H1 (cell line): ENCODE results near the gene KCNQ1OT1. TPM values are rescaled to one million over a fixed set of nuclear protein-coding genes. Genes with fewer than 3 reads are reported as not detected.
A peak's percentile ranks its signal among the peaks of the same experiment; 100 is the strongest.

ENCODE experiments used
- CTCF ChIA-PET: fragments of 300-600 bp; sonication (Branson Sonifier 250); formaldehyde crosslinking; loops from one replicate; lab custom pipeline; 2021; ENCODE audit not compliant: partially characterized antibody; lab: Charles Lee
- POLR2A ChIA-PET: fragments of 300-600 bp; sonication (Branson Sonifier 250); formaldehyde crosslinking; loops from one replicate; lab custom pipeline; 2021; ENCODE audit warnings: inconsistent platforms; ENCODE audit not compliant: partially characterized antibody; lab: Charles Lee
- DNase-seq, 2 experiments: peaks; one replicate each; pipeline versions ENCODE4 v3.0.0 to v3.0.0-alpha.2; 2010 to 2022; ENCODE audit warnings: low spot score in 2 of 2, low read depth in 1 of 2, mixed read lengths in 1 of 2
- FAIRE-seq: peaks from 2 replicates; lab custom pipeline; 2011; peaks lifted over from hg19 to GRCh38; lab: Jason Lieb, UNC
- H2AFZ ChIP-seq: 2 replicates; pipeline ENCODE4 v1.8.1; 2012; ENCODE audit warnings: low read length, inconsistent platforms
- H2AK5ac ChIP-seq: 2 replicates; pipeline ENCODE4 v1.6.1; 2013; ENCODE audit warnings: low read depth, low read length
- H2BK120ac ChIP-seq: replicated peaks from 2 replicates; pipeline ENCODE3; 2013; ENCODE audit warnings: low read depth, low read length, inconsistent platforms
- H2BK12ac ChIP-seq: 2 replicates; pipeline ENCODE4 v1.6.1; 2013; ENCODE audit warnings: low read depth, low read length
- H2BK15ac ChIP-seq: 2 replicates; pipeline ENCODE4 v1.6.1; 2013; ENCODE audit warnings: low read length
- H2BK20ac ChIP-seq: 2 replicates; pipeline ENCODE4 v1.6.1; 2013; ENCODE audit warnings: low read length
- H2BK5ac ChIP-seq: 2 replicates; pipeline ENCODE4 v1.6.1; 2013; ENCODE audit warnings: low read depth, low read length
- H3K14ac ChIP-seq: 2 replicates; pipeline ENCODE4 v1.6.1; 2013; ENCODE audit warnings: inconsistent platforms; ENCODE audit not compliant: insufficient read length
- H3K18ac ChIP-seq: 2 replicates; pipeline ENCODE4 v1.6.1; 2013; ENCODE audit warnings: low read length; ENCODE audit errors: extremely low read depth
- H3K23ac ChIP-seq: 2 replicates; pipeline ENCODE4 v1.6.1; 2013; ENCODE audit warnings: inconsistent platforms; ENCODE audit not compliant: insufficient read length
- H3K23me2 ChIP-seq: 2 replicates; pipeline ENCODE4 v1.6.1; 2013; ENCODE audit warnings: low read depth, low read length
- H3K27ac ChIP-seq: 2 replicates; pipeline ENCODE4 v1.6.1; 2011; ENCODE audit warnings: low read depth, low read length, inconsistent platforms
- H3K27me3 ChIP-seq, 4 experiments: replicated peaks in 1 of 4; 1 replicate in 1 of 4; 2 replicates in 3 of 4; pipeline versions ENCODE4 v1.6.1 to v1.8.1; 2011 to 2013; ENCODE audit warnings: low read length in 3 of 4, mild to moderate bottlenecking in 3 of 4, inconsistent platforms in 2 of 4, mixed read lengths in 2 of 4, moderate library complexity in 1 of 4; ENCODE audit not compliant: control insufficient read depth in 3 of 4, insufficient read depth in 3 of 4; ENCODE audit errors: extremely low read depth in 1 of 4
- H3K36me3 ChIP-seq, 4 experiments: 2 replicates each; pipeline versions ENCODE4 v1.6.1 to v1.8.1; 2011 to 2013; ENCODE audit warnings: mild to moderate bottlenecking in 4 of 4, low read length in 3 of 4, moderate library complexity in 2 of 4, control low read depth in 1 of 4, inconsistent platforms in 1 of 4; ENCODE audit not compliant: insufficient read depth in 4 of 4, control insufficient read depth in 2 of 4
- H3K4ac ChIP-seq: replicated peaks from 2 replicates; pipeline ENCODE3; 2013; ENCODE audit warnings: low read length, low read depth, mixed read lengths, inconsistent platforms; ENCODE audit not compliant: insufficient read length
- H3K4me1 ChIP-seq, 4 experiments: replicated peaks in 1 of 4; 1 replicate in 1 of 4; 2 replicates in 3 of 4; pipeline versions ENCODE4 v1.6.1 to v1.8.1; 2011 to 2013; ENCODE audit warnings: low read length in 3 of 4, inconsistent platforms in 2 of 4, mixed read lengths in 1 of 4; ENCODE audit not compliant: insufficient read depth in 4 of 4, control insufficient read depth in 3 of 4
- H3K4me2 ChIP-seq, 2 experiments: 2 replicates each; pipeline versions ENCODE4 v1.6.1 to v1.8.1; 2011 to 2013; ENCODE audit warnings: low read depth in 2 of 2, low read length in 2 of 2, control low read depth in 1 of 2, inconsistent platforms in 1 of 2, mild to moderate bottlenecking in 1 of 2; ENCODE audit not compliant: insufficient read depth in 1 of 2
- H3K4me3 ChIP-seq, 4 experiments: fragments of 200-600, 300-600 bp in 1 of 4; sonication (generic), shearing (Covaris generic), sonication (Bioruptor Twin) in 1 of 4; 2 replicates each; pipeline versions ENCODE4 v1.5.1 to v1.8.1; 2011 to 2016; ENCODE audit warnings: low read length in 4 of 4, low read depth in 3 of 4, control low read depth in 2 of 4, inconsistent platforms in 2 of 4, mild to moderate bottlenecking in 2 of 4, mixed read lengths in 1 of 4, moderate library complexity in 1 of 4; ENCODE audit not compliant: insufficient read depth in 2 of 4; ENCODE audit errors: extremely low read depth in 1 of 4
- H3K56ac ChIP-seq: replicated peaks from 2 replicates; pipeline ENCODE3; 2013; ENCODE audit warnings: low read depth, mild to moderate bottlenecking, mixed read lengths, low read length, inconsistent platforms; ENCODE audit not compliant: insufficient read length
- H3K79me1 ChIP-seq: 2 replicates; pipeline ENCODE4 v1.6.1; 2013; ENCODE audit warnings: low read depth, low read length, control low read depth
- H3K79me2 ChIP-seq, 2 experiments: 2 replicates each; pipeline versions ENCODE4 v1.6.1 to v1.8.1; 2012 to 2013; ENCODE audit warnings: low read length in 2 of 2, mild to moderate bottlenecking in 2 of 2, inconsistent platforms in 1 of 2; ENCODE audit not compliant: insufficient read depth in 2 of 2, control insufficient read depth in 1 of 2
- H3K9ac ChIP-seq, 4 experiments: replicated peaks in 1 of 4; 1 replicate in 1 of 4; 2 replicates in 3 of 4; pipeline versions ENCODE4 v1.6.1 to v1.8.1; 2011 to 2013; ENCODE audit warnings: low read depth in 3 of 4, low read length in 3 of 4, control low read depth in 2 of 4, mild to moderate bottlenecking in 2 of 4, moderate library complexity in 2 of 4, inconsistent platforms in 1 of 4; ENCODE audit errors: extremely low read depth in 1 of 4
- H3K9me3 ChIP-seq, 2 experiments: 2 replicates each; pipeline versions ENCODE4 v1.6.1 to v1.8.1; 2012 to 2013; ENCODE audit warnings: mild to moderate bottlenecking in 2 of 2, moderate library complexity in 2 of 2, control low read depth in 1 of 2, inconsistent platforms in 1 of 2, low read depth in 1 of 2, low read length in 1 of 2, mixed read lengths in 1 of 2; ENCODE audit not compliant: insufficient read depth in 2 of 2
- H4K20me1 ChIP-seq, 2 experiments: replicated peaks in 1 of 2; 2 replicates each; pipeline versions ENCODE3 to v1.8.1; 2011 to 2013; ENCODE audit warnings: inconsistent platforms in 2 of 2, low read length in 2 of 2, mild to moderate bottlenecking in 1 of 2; ENCODE audit not compliant: insufficient read depth in 2 of 2, control insufficient read depth in 1 of 2
- H4K5ac ChIP-seq: 2 replicates; pipeline ENCODE4 v1.6.1; 2013; ENCODE audit warnings: low read length, low read depth, mixed read lengths, inconsistent platforms; ENCODE audit not compliant: insufficient read length
- H4K8ac ChIP-seq: 2 replicates; pipeline ENCODE4 v1.8.0; 2013; ENCODE audit warnings: mild to moderate bottlenecking, moderate library complexity, low read length, inconsistent platforms; ENCODE audit not compliant: insufficient read depth; ENCODE audit errors: extremely low read depth
- H4K91ac ChIP-seq: replicated peaks from 2 replicates; pipeline ENCODE3; 2013; ENCODE audit warnings: low read length, mixed read lengths, inconsistent platforms; ENCODE audit not compliant: insufficient read length
- BACH1 ChIP-seq: IDR thresholded peaks from 2 replicates; pipeline ENCODE4 v1.6.1; 2012; ENCODE audit warnings: low read length, improper control_type of control experiment
- EGR1 ChIP-seq: IDR thresholded peaks from 2 replicates; pipeline ENCODE4 v1.6.1; 2011; ENCODE audit warnings: low read depth, low read length, borderline replicate concordance
- EP300 ChIP-seq, 2 experiments: IDR thresholded peaks; 1 replicate in 1 of 2; 2 replicates in 1 of 2; pipeline ENCODE4 v1.6.1; 2011 to 2012; ENCODE audit warnings: low read depth in 2 of 2, low read length in 2 of 2, mild to moderate bottlenecking in 2 of 2, borderline replicate concordance in 1 of 2, inconsistent platforms in 1 of 2, moderate library complexity in 1 of 2
- GTF2F1 ChIP-seq: IDR thresholded peaks from 2 replicates; pipeline ENCODE4 v1.6.1; 2012; ENCODE audit warnings: low read depth, low read length, improper control_type of control experiment, borderline replicate concordance
- NANOG ChIP-seq: IDR thresholded peaks from 2 replicates; pipeline ENCODE4 v1.6.1; 2011; ENCODE audit warnings: low read length, low read depth, mild to moderate bottlenecking, inconsistent platforms; ENCODE audit not compliant: insufficient read depth, poor library complexity, severe bottlenecking
- PHF8 ChIP-seq: fragments of 200-600 bp; sonication (generic); conservative IDR thresholded peaks from 2 replicates; pipeline ENCODE4 v1.7.1; 2012; ENCODE audit warnings: low read depth, mild to moderate bottlenecking, inconsistent platforms, low read length, moderate library complexity
- POLR2AphosphoS5 ChIP-seq: IDR thresholded peaks from 2 replicates; pipeline ENCODE4 v1.6.1; 2011; ENCODE audit warnings: low read depth, low read length
- RAD21 ChIP-seq, 2 experiments: IDR thresholded peaks in 1 of 2; conservative IDR thresholded peaks in 1 of 2; 2 replicates each; pipeline ENCODE4 v1.6.1; 2011; ENCODE audit warnings: low read depth in 2 of 2, low read length in 2 of 2, improper control_type of control experiment in 1 of 2, inconsistent platforms in 1 of 2, mild to moderate bottlenecking in 1 of 2, moderate library complexity in 1 of 2
- SAP30 ChIP-seq: fragments of 300-600 bp; sonication (generic); IDR thresholded peaks from 2 replicates; pipeline ENCODE4 v1.7.1; 2012; ENCODE audit warnings: low read length, moderate library complexity, mild to moderate bottlenecking, inconsistent platforms; ENCODE audit not compliant: insufficient read depth, insufficient replicate concordance
- USF2 ChIP-seq: IDR thresholded peaks from 2 replicates; pipeline ENCODE4 v1.6.1; 2011; ENCODE audit warnings: low read length, improper control_type of control experiment
- WGBS, 2 experiments: shearing (Covaris generic) in 1 of 2; methylation state at CpG; one replicate each; pipeline versions ENCODE4 v1.1.6 to v1.1.7; 2013 to 2015; ENCODE audit warnings: low lambda C conversion rate in 2 of 2, mixed read lengths in 2 of 2, inconsistent platforms in 1 of 2, low coverage in 1 of 2, missing lambda C conversion rate in 1 of 2; ENCODE audit not compliant: insufficient replicate concordance in 2 of 2, insufficient coverage in 1 of 2, insufficient read length in 1 of 2; ENCODE audit errors: extremely low coverage in 1 of 2, missing lambda C conversion rate in 1 of 2; 5-methylcytosine and 5-hydroxymethylcytosine counted together
- polyA plus RNA-seq, 7 experiments: library from polyadenylated mRNA; depleted of rRNA in 3 of 7; stranded (reverse) in 5 of 7; unstranded in 2 of 7; fragments of >200 nt in 5 of 7; fragments of 200-250 nt in 2 of 7; gene quantifications; 1 replicate in 5 of 7; 2 replicates in 1 of 7; 4 replicates in 1 of 7; pipeline versions ENCODE4 v1.2.1 to v1.2.3, GENCODE V29; 2011 to 2013; ENCODE audit warnings: missing spikeins in 2 of 7, mixed read lengths in 2 of 7
- total RNA-seq: library from RNA; stranded (reverse); fragmentation: NEBNext Ultra II Directional; extraction: Animal tissue kit (Norgen Biotek cat#: 25700); gene quantifications from 2 replicates; pipeline ENCODE4 v1.2.1, GENCODE V29; 2021

The KCNQ1OT1 gene
- total and polyA plus RNA-seq, 2 of the 8 experiments (the other 6 are each of a cell fraction or from before 2014, with no cell fraction given), result 0.21 to 1.2 TPM

GRCh38 chr11:2718817-2719438, 19.1 kb upstream of the KCNQ1OT1 start:
- peaks cover 43 to 99% (median 91%) of the 10 kb centered on the region in 4 experiments for H3K27me3 ChIP-seq
- no peak for FAIRE-seq
- TF ChIP-seq SAP30 (no peak), NANOG (peak; percentile 62), BACH1 (no peak), EGR1 (no peak), EP300 (IDR thresholded peaks at IDR 0.05; ENCODE audit: borderline replicate concordance in 1 of 2, low read depth in 2 of 2, low read length in 2 of 2) (no peak), GTF2F1 (no peak), USF2 (no peak), POLR2AphosphoS5 (peak; percentile 74), PHF8 (no peak), RAD21 (IDR thresholded peaks at IDR 0.05 in 1 of 2, conservative IDR thresholded peaks at IDR 0.05 in 1 of 2; ENCODE audit: low read depth in 2 of 2, low read length in 2 of 2) (0 out of 4 replicates have a peak, but pooled peaks of 1 of the 2 experiments have one; percentile 3)

More at GRCh38 chr11:2718817-2719438, 19.1 kb upstream of the KCNQ1OT1 start:
- peaks cover 11 to 36% (median 28%) of the 10 kb centered on the region in 4 experiments for H3K4me1 ChIP-seq
- no peak overlapping the region for H4K5ac ChIP-seq
- no peak for DNase-seq
- H4K91ac ChIP-seq, result no peak overlapping the region
- H4K20me1 ChIP-seq, result peaks cover 2 to 16% of the 10 kb centered on the region in 2 experiments
- H3K4me2 ChIP-seq, result peak overlapping the region; percentile 44 to 45; a peak in 3 of 4 replicates
- no peak overlapping the region for H2BK120ac ChIP-seq
- no peak overlapping the region for H3K9ac ChIP-seq
- no peak overlapping the region for H3K4me3 ChIP-seq
- H2AFZ ChIP-seq, result no peak overlapping the region
- no peak overlapping the region for H3K23ac ChIP-seq
- no peak overlapping the region for H2BK5ac ChIP-seq
- no peaks in the 10 kb centered on the region for H3K36me3 ChIP-seq
- H3K27ac ChIP-seq, result no peak overlapping the region
- H3K23me2 ChIP-seq, result no peaks in the 10 kb centered on the region
- peak overlapping the region; percentile 1; the same call in 1 of the 2 replicates for H4K8ac ChIP-seq
- H3K79me1 ChIP-seq, result no peaks in the 10 kb centered on the region
- H3K9me3 ChIP-seq, result no peaks in the 10 kb centered on the region
- no peak overlapping the region for H3K14ac ChIP-seq
- peak overlapping the region; percentile 35; the same call in 1 of the 2 replicates for H2BK20ac ChIP-seq
- no peak overlapping the region for H3K4ac ChIP-seq
- peak overlapping the region; percentile 4; the same call in 1 of the 2 replicates for H2BK12ac ChIP-seq
- POLR2A ChIA-PET, result interaction anchor here (0.7 to 1.5 kb wide), 2 partner anchors 12 to 32 kb away, joined by 4 to 5 read pairs; no protein-coding TSS in a partner anchor
- no peak overlapping the region for H2BK15ac ChIP-seq
- no peaks in the 10 kb centered on the region for H3K79me2 ChIP-seq
- H3K56ac ChIP-seq, result no peak overlapping the region
- 39% methylated on average over 10 of the region's 11 CpGs; no CpG with 5 or more reads in 1 of the 2 experiments for WGBS, 2 experiments
- no peak overlapping the region for H2AK5ac ChIP-seq
- CTCF ChIA-PET, result interaction anchor here (0.5 to 2.4 kb wide), 10 partner anchors 14 to 263 kb away, joined by 3 to 5 read pairs (median 3); no protein-coding TSS in a partner anchor
- H3K18ac ChIP-seq, result no peak overlapping the region
